HL-60 (cell line): ENCODE measurements around the gene RNU4-1.
"Not testable (repeated sequence)": the region's sequence is repeated elsewhere in the genome, so short reads cannot be mapped to it uniquely, and the experiment has no call there.

Source experiments
- POLR2AphosphoS5 ChIP-seq: IDR thresholded peaks from 2 replicates; pipeline ENCODE4 v1.6.1; 2012; ENCODE audit warnings: low read depth
- SPI1 ChIP-seq: IDR thresholded peaks from 2 replicates; pipeline ENCODE4 v1.6.1; 2012; ENCODE audit warnings: low read depth, mild to moderate bottlenecking, borderline replicate concordance
- TF ChIP-seq, protein P1 (sequence below): IDR thresholded peaks from one replicate; pipeline ENCODE4 v1.5.1; 2011; ENCODE audit warnings: low read length, control low read depth, inconsistent platforms; ENCODE audit not compliant: insufficient read depth
- TF ChIP-seq, protein P2 (sequence below): IDR thresholded peaks from 2 replicates; pipeline ENCODE4 v1.6.1; 2012; ENCODE audit warnings: low read depth; ENCODE audit not compliant: insufficient replicate concordance

GRCh38 chr12:120335447-120335846, 42.4 kb upstream of the RNU4-1 start:
- TF ChIP-seq, protein P1, sequence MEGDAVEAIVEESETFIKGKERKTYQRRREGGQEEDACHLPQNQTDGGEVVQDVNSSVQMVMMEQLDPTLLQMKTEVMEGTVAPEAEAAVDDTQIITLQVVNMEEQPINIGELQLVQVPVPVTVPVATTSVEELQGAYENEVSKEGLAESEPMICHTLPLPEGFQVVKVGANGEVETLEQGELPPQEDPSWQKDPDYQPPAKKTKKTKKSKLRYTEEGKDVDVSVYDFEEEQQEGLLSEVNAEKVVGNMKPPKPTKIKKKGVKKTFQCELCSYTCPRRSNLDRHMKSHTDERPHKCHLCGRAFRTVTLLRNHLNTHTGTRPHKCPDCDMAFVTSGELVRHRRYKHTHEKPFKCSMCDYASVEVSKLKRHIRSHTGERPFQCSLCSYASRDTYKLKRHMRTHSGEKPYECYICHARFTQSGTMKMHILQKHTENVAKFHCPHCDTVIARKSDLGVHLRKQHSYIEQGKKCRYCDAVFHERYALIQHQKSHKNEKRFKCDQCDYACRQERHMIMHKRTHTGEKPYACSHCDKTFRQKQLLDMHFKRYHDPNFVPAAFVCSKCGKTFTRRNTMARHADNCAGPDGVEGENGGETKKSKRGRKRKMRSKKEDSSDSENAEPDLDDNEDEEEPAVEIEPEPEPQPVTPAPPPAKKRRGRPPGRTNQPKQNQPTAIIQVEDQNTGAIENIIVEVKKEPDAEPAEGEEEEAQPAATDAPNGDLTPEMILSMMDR: peak; percentile 50
- not testable (repeated sequence) for TF ChIP-seq SPI1, POLR2AphosphoS5
- TF ChIP-seq, protein P2, sequence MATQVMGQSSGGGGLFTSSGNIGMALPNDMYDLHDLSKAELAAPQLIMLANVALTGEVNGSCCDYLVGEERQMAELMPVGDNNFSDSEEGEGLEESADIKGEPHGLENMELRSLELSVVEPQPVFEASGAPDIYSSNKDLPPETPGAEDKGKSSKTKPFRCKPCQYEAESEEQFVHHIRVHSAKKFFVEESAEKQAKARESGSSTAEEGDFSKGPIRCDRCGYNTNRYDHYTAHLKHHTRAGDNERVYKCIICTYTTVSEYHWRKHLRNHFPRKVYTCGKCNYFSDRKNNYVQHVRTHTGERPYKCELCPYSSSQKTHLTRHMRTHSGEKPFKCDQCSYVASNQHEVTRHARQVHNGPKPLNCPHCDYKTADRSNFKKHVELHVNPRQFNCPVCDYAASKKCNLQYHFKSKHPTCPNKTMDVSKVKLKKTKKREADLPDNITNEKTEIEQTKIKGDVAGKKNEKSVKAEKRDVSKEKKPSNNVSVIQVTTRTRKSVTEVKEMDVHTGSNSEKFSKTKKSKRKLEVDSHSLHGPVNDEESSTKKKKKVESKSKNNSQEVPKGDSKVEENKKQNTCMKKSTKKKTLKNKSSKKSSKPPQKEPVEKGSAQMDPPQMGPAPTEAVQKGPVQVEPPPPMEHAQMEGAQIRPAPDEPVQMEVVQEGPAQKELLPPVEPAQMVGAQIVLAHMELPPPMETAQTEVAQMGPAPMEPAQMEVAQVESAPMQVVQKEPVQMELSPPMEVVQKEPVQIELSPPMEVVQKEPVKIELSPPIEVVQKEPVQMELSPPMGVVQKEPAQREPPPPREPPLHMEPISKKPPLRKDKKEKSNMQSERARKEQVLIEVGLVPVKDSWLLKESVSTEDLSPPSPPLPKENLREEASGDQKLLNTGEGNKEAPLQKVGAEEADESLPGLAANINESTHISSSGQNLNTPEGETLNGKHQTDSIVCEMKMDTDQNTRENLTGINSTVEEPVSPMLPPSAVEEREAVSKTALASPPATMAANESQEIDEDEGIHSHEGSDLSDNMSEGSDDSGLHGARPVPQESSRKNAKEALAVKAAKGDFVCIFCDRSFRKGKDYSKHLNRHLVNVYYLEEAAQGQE: not testable (repeated sequence)
